Caco-2 (cell line): ENCODE results near the gene SOX6. TPM values are rescaled to one million over a fixed set of nuclear protein-coding genes. Genes with fewer than 3 reads are reported as not detected.
A peak's percentile ranks its signal among the peaks of the same experiment; 100 is the strongest.

Experiments
- BruUV-seq: library from RNA; stranded (reverse); fragments of 400-500 nt; replicated peaks from 2 replicates; lab custom pipeline; 2021; lab: Mats Ljungman, UMichigan
- CTCF ChIA-PET: fragments of 300-600 bp; sonication (Branson Sonifier 250); formaldehyde crosslinking; loops from one replicate; lab custom pipeline; 2022; ENCODE audit warnings: antibody characterized with exemption; lab: Charles Lee
- POLR2A ChIA-PET: fragments of 300-600 bp; sonication (Branson Sonifier 250); formaldehyde crosslinking; loops from one replicate; lab custom pipeline; 2022; ENCODE audit warnings: antibody characterized with exemption; lab: Charles Lee
- DNase-seq, 2 experiments: peaks; one replicate each; pipeline versions ENCODE4 v3.0.0 to v3.0.0-alpha.2; 2020 to 2022
- H3K27me3 ChIP-seq: replicated peaks from 2 replicates; pipeline ENCODE4 v1.6.0; 2011; ENCODE audit warnings: low read length; ENCODE audit not compliant: control insufficient read depth, insufficient read depth
- H3K36me3 ChIP-seq: 2 replicates; pipeline ENCODE4 v1.5.1; 2011; ENCODE audit warnings: low read length; ENCODE audit not compliant: control insufficient read depth, insufficient read depth
- H3K4me1 ChIP-seq: fragments of 250-450 bp; sonication (Bioruptor Pico); 2 replicates; pipeline ENCODE4 v1.5.1; 2020; ENCODE audit warnings: mild to moderate bottlenecking
- H3K4me3 ChIP-seq: 2 replicates; pipeline ENCODE4 v1.5.1; 2011; ENCODE audit warnings: low read depth, mild to moderate bottlenecking, control low read depth, low read length
- H3K9me3 ChIP-seq: fragments of 250-450 bp; sonication (Bioruptor Pico); 2 replicates; pipeline ENCODE4 v1.5.1; 2020; ENCODE audit warnings: mild to moderate bottlenecking, moderate library complexity
- H3K27ac Mint-ChIP-seq: one replicate; pipeline ENCODE4 v1.8.0; 2022; ENCODE audit warnings: mixed read lengths; ENCODE audit not compliant: unreplicated experiment
- H3K27me3 Mint-ChIP-seq: one replicate; pipeline ENCODE4 v1.8.0; 2022; ENCODE audit warnings: mixed read lengths; ENCODE audit not compliant: insufficient read depth, unreplicated experiment
- H3K36me3 Mint-ChIP-seq: one replicate; pipeline ENCODE4 v1.8.0; 2022; ENCODE audit warnings: mild to moderate bottlenecking, mixed read lengths; ENCODE audit not compliant: insufficient read depth, unreplicated experiment
- H3K4me1 Mint-ChIP-seq: one replicate; pipeline ENCODE4 v1.8.0; 2022; ENCODE audit warnings: low read depth, mixed read lengths; ENCODE audit not compliant: unreplicated experiment
- H3K4me3 Mint-ChIP-seq: one replicate; pipeline ENCODE4 v1.8.0; 2022; ENCODE audit warnings: mild to moderate bottlenecking, moderate library complexity, mixed read lengths; ENCODE audit not compliant: unreplicated experiment
- H3K9me3 Mint-ChIP-seq: one replicate; pipeline ENCODE4 v1.8.0; 2022; ENCODE audit warnings: mixed read lengths; ENCODE audit not compliant: unreplicated experiment
- CTCF ChIP-seq, 2 experiments: fragments of 200-600 bp in 1 of 2; IDR thresholded peaks; 1 replicate in 1 of 2; 2 replicates in 1 of 2; pipeline versions ENCODE4 v1.5.1 to v1.8.0; 2011 to 2022; ENCODE audit warnings: antibody characterized with exemption in 1 of 2, control low read depth in 1 of 2, inconsistent platforms in 1 of 2, low read depth in 1 of 2, low read length in 1 of 2, mild to moderate bottlenecking in 1 of 2, moderate library complexity in 1 of 2; ENCODE audit not compliant: insufficient read depth in 1 of 2, severe bottlenecking in 1 of 2, unreplicated experiment in 1 of 2
- intact Hi-C: fragments of 100-400 bp; cut with micrococcal nuclease; formaldehyde crosslinking; loops from one replicate; pipeline ENCODE4 v1.10.0; 2022; ENCODE audit not compliant: unreplicated experiment
- total RNA-seq: library from RNA; stranded (reverse); gene quantifications from 2 replicates; pipeline ENCODE4 v1.2.3, GENCODE V29; 2022

The SOX6 gene
- total RNA-seq, 1 experiment from 2014 or later, result 10.8 TPM

GRCh38 chr11:15942936-15943335 lies 413.4 kb downstream of the SOX6 start:
- H3K36me3 ChIP-seq, result no peaks in the 10 kb centered on the region
- TF ChIP-seq CTCF (IDR thresholded peaks at IDR 0.05; ENCODE audit: insufficient read depth in 1 of 2, low read depth in 1 of 2, low read length in 1 of 2, severe bottlenecking in 1 of 2, unreplicated experiment in 1 of 2), result no peak
- intact Hi-C loops, result no loop called here
- no peak overlapping the region for H3K27ac Mint-ChIP-seq
- H3K4me1 Mint-ChIP-seq, result peaks cover 5% of the 10 kb centered on the region
- no peaks in the 10 kb centered on the region for H3K4me1 ChIP-seq
- no peak overlapping the region for H3K4me3 ChIP-seq
- no peak for DNase-seq
- H3K9me3 Mint-ChIP-seq, result peaks cover 19% of the 10 kb centered on the region
- H3K4me3 Mint-ChIP-seq, result no peak overlapping the region
- no TSS peak for BruUV-seq
- H3K27me3 ChIP-seq, result no peaks in the 10 kb centered on the region
- ChIA-PET POLR2A (no interaction called here), CTCF (no interaction called here)
- H3K9me3 ChIP-seq, result peaks cover 11% of the 10 kb centered on the region; the same call in 1 of the 2 replicates
- H3K36me3 Mint-ChIP-seq, result no peaks in the 10 kb centered on the region
- H3K27me3 Mint-ChIP-seq, result no peaks in the 10 kb centered on the region

GRCh38 chr11:15942126-15942525 lies 414.2 kb downstream of the SOX6 start:
- H3K27ac Mint-ChIP-seq, result no peak overlapping the region
- Histone ChIP-seq H3K36me3 (no peaks in the 10 kb centered on the region), H3K9me3 (0 out of 2 replicates have a peak, but pooled peaks cover 7% of the 10 kb centered on the region), H3K4me1 (no peaks in the 10 kb centered on the region), H3K27me3 (no peaks in the 10 kb centered on the region), H3K4me3 (no peak overlapping the region)
- BruUV-seq, result no TSS peak
- no peaks in the 10 kb centered on the region for H3K27me3 Mint-ChIP-seq
- TF ChIP-seq CTCF (IDR thresholded peaks at IDR 0.05; ENCODE audit: insufficient read depth in 1 of 2, low read depth in 1 of 2, low read length in 1 of 2, severe bottlenecking in 1 of 2, unreplicated experiment in 1 of 2), result no peak
- no peak for DNase-seq
- peaks cover 11% of the 10 kb centered on the region for H3K9me3 Mint-ChIP-seq
- H3K4me3 Mint-ChIP-seq, result no peak overlapping the region
- H3K4me1 Mint-ChIP-seq, result no peaks in the 10 kb centered on the region
- intact Hi-C loops, result no loop called here
- POLR2A ChIA-PET, result no interaction called here
- H3K36me3 Mint-ChIP-seq, result no peaks in the 10 kb centered on the region
- CTCF ChIA-PET, result no interaction called here

- no peaks in the 10 kb centered on the region for H3K36me3 Mint-ChIP-seq
- H3K27me3 Mint-ChIP-seq, result no peaks in the 10 kb centered on the region
- H3K4me1 Mint-ChIP-seq, result no peaks in the 10 kb centered on the region
- no peaks in the 10 kb centered on the region for H3K4me1 ChIP-seq
- H3K27ac Mint-ChIP-seq, result no peak overlapping the region
- CTCF ChIA-PET, result no interaction called here
- no peaks in the 10 kb centered on the region for H3K27me3 ChIP-seq
- POLR2A ChIA-PET, result no interaction called here
- H3K4me3 Mint-ChIP-seq, result no peak overlapping the region
- BruUV-seq, result no TSS peak
- H3K4me3 ChIP-seq, result no peak overlapping the region
- TF ChIP-seq CTCF (IDR thresholded peaks at IDR 0.05; ENCODE audit: insufficient read depth in 1 of 2, low read depth in 1 of 2, low read length in 1 of 2, severe bottlenecking in 1 of 2, unreplicated experiment in 1 of 2), result peak in 1 of 2 experiments; percentile 58
- peaks cover 3% of the 10 kb centered on the region for H3K9me3 Mint-ChIP-seq
- H3K36me3 ChIP-seq, result no peaks in the 10 kb centered on the region
- no peaks in the 10 kb centered on the region for H3K9me3 ChIP-seq
- DNase-seq, result no peak
- intact Hi-C loops, result no loop called here
Observed at GRCh38 chr11:15941206-15941770, 415.1 kb downstream of the SOX6 start.
